ENCODE results near the gene HTR3A. TPM values are rescaled to one million over a fixed set of nuclear protein-coding genes. Genes with fewer than 3 reads are reported as not detected.

The HTR3A gene
- total RNA-seq = not detected in 2 replicates

DNA sequence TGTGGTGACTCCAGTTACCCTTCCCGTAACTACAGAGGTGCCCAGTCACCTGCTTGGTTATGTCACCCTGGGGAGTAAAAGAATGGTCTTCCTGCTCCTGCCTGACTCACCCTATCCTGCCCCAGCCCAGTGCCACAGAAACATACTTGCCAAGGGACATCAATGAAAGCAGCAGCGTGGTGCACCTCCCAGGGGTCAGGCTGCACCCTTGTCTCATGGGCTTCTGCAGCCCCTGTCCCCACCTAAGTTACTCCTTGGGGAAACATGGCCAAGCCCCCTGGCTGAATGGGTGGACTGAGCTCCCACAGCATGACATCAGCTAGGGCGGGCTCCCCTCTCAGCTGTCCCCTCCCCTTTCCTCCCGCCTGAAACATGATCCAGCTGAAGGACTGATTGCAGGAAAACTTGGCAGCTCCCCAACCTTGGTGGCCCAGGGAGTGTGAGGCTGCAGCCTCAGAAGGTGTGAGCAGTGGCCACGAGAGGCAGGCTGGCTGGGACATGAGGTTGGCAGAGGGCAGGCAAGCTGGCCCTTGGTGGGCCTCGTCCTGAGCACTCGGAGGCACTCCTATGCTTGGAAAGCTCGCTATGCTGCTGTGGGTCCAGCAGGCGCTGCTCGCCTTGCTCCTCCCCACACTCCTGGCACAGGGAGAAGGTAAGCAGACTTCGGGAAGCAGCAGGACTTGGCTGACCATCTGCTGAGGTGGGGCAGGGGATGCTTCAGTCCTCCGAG is at the start of gene HTR3A:
Gene HTR3A, plus strand, starts transcription at position 368 of the 730 bp plus-strand sequence. Its CDS starts 218 bp downstream, at position 586.

Other genes with a start within 250 kb of the HTR3A start
- 25.3 and 28.1 TPM in 2 replicates for gene ZW10, start 201.4 kb upstream of the HTR3A start, total RNA-seq
- gene CLDN25, start 195.3 kb upstream of the HTR3A start, total RNA-seq = not detected in 2 replicates
- gene USP28, start 99.5 kb upstream of the HTR3A start, total RNA-seq = 35.7 and 47.1 TPM in 2 replicates
- not detected in 2 replicates for gene HTR3B, start 70.3 kb upstream of the HTR3A start, total RNA-seq
- 8.1 and 21.7 TPM in 2 replicates for gene ZBTB16, start 84.6 kb downstream of the HTR3A start, total RNA-seq

Measured in epithelial cell of umbilical artery (primary cell).